ENCODE results near the gene IL19.

DNA sequence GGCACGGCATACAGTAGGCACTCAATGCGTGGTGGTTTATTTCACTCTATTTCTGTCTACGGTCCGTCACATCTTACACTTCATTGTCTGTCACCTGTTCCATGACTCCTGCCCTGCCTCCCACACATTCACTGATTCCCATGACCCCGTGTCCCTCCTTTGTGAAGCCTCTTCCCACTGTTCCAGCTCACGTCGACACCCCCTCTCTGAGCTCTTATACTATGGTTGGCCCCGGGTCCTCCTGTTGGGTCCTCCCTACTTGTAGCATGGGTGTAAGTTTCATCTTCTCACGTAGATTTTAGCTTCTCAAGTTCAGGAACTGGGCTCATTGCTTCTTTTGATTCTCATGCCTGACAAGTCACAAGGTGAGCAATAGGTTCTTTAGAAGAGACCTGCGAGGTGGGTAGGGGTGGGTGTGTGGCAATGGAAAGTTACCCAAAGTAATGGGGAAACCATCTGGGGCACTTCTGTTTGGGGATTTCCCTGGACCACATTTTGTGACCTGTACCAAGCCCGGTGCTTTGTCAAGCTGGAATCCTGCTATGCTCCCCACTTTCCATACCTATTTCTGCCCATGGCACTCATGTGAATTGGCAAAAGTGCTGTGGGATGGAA is 23.8 kb downstream of the IL19 start:
- TF ChIP-seq EZH2 (IDR thresholded peaks at IDR 0.05; ENCODE audit: borderline replicate concordance, low read depth, low read length, severe bottlenecking) (no peak), CTCF (IDR thresholded peaks at IDR 0.05; ENCODE audit: borderline replicate concordance, extremely low read depth, low read length, poor library complexity, severe bottlenecking) (no peak)
